ENCODE data around the gene IFNA16.
A peak's percentile ranks its signal among the peaks of the same experiment; 100 is the strongest.
"Not testable (repeated sequence)": the region's sequence is repeated elsewhere in the genome, so short reads cannot be mapped to it uniquely, and the experiment has no call there.

IFNA16 gene

DNA sequence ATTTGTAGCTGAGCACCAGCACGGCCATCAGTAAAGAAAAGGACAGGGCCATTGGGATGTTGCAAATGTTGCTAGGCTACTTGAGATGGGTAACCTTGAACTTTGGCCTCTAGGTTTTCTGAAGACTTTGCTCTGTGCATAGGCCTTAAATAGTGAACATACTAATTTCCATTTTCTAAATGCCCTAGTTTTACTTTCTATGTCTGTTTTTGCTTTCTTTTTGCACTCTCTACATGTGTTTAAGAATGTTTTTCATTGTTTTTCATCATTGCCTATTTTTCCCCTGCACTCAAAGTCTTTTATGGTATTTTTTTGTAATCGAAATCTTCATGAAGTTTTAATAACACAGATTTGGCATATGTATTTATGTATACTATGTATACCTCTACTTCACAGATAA lies 11.0 kb upstream of the IFNA16 start, which contains the start of gene IFNA17:
IFNA17 (minus strand) TSS at position 101 of the 400 bp plus-strand sequence; CDS start at position 52, 49 bp downstream.
- Histone ChIP-seq H3K27me3 (replicated peaks) (no peaks in the 10 kb centered on the region), H3K4me3 (ENCODE audit: low read depth, low read length) (no peak within 1 kb of the TSS), H3K36me3 (replicated peaks) (no peaks in the 10 kb centered on the region), H3K27ac (no peak within 1 kb of the TSS)
- in situ Hi-C loops (cut with HindIII; ENCODE audit: low pct_ligation_motif_present, low sequenced_read_pairs): no loop called here
- DNase-seq: no peak
- TF ChIP-seq, protein P1, sequence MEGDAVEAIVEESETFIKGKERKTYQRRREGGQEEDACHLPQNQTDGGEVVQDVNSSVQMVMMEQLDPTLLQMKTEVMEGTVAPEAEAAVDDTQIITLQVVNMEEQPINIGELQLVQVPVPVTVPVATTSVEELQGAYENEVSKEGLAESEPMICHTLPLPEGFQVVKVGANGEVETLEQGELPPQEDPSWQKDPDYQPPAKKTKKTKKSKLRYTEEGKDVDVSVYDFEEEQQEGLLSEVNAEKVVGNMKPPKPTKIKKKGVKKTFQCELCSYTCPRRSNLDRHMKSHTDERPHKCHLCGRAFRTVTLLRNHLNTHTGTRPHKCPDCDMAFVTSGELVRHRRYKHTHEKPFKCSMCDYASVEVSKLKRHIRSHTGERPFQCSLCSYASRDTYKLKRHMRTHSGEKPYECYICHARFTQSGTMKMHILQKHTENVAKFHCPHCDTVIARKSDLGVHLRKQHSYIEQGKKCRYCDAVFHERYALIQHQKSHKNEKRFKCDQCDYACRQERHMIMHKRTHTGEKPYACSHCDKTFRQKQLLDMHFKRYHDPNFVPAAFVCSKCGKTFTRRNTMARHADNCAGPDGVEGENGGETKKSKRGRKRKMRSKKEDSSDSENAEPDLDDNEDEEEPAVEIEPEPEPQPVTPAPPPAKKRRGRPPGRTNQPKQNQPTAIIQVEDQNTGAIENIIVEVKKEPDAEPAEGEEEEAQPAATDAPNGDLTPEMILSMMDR (IDR thresholded peaks at IDR 0.05; ENCODE audit: low read depth, low read length, missing control alignments): no peak

GRCh38 chr9:21213411-21214326 lies 3.4 kb downstream of the IFNA16 start:
- TF ChIP-seq, protein P1 (IDR thresholded peaks at IDR 0.05; ENCODE audit: low read depth, low read length, missing control alignments): peak; percentile 67
- H3K4me3 ChIP-seq (ENCODE audit: low read depth, low read length); DNase-seq; H3K27me3 ChIP-seq (replicated peaks); in situ Hi-C loops (cut with HindIII; ENCODE audit: low pct_ligation_motif_present, low sequenced_read_pairs); H3K27ac ChIP-seq; H3K36me3 ChIP-seq (replicated peaks): not testable (repeated sequence)

DNA sequence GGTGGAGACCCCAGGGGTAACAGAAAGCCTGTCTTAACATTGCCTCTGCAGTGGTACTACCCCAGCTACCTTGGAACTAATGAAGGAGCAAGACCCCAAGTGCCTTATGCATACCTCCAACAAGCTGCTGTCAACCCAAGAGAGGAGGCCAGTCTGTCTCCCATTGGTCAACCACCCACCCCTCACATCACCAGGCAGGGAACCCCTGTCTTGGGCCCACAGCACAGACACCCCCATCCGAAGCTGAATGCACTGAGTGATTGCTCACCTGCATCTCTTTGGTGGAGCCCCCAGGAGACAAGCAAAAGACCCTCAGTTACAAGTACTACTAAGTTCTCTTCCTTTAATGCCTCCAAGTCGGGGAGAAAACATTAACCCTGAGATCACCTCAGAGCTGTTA lies 5.0 kb downstream of the IFNA16 start:
- H3K4me3 ChIP-seq (ENCODE audit: low read depth, low read length); DNase-seq; in situ Hi-C loops (cut with HindIII; ENCODE audit: low pct_ligation_motif_present, low sequenced_read_pairs); H3K27me3 ChIP-seq (replicated peaks); H3K36me3 ChIP-seq (replicated peaks); H3K27ac ChIP-seq: not testable (repeated sequence)

- H3K36me3 ChIP-seq (replicated peaks); H3K4me3 ChIP-seq (ENCODE audit: low read depth, low read length); in situ Hi-C loops (cut with HindIII; ENCODE audit: low pct_ligation_motif_present, low sequenced_read_pairs); H3K27ac ChIP-seq; H3K27me3 ChIP-seq (replicated peaks); DNase-seq: not testable (repeated sequence)
Observed at GRCh38 chr9:21210782-21211181, 6.3 kb downstream of the IFNA16 start.

DNA sequence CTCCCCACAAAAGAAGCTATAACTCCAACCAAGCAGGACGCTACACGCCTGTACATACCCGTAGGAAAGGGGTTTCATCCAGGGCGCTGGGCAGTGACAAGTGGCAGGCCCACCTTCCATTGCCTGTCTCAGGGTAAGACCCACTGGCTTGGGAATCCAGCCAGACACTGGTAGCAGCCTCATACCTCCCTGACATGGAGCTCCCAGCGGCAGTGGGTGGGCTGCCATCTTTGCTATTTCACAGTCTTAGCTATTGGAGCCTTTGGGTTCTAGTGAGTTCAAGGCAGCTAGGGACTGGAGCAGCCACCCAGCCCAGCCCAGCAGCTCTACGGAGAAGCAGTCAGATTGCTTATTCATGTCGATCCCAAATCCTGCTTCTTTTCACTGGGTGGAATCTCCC lies 6.8 kb downstream of the IFNA16 start:
- H3K27ac ChIP-seq: no peak overlapping the region
- H3K27me3 ChIP-seq (replicated peaks): no peaks in the 10 kb centered on the region
- H3K36me3 ChIP-seq (replicated peaks): no peaks in the 10 kb centered on the region
- no peak for DNase-seq
- TF ChIP-seq, protein P1 (IDR thresholded peaks at IDR 0.05; ENCODE audit: low read depth, low read length, missing control alignments): no peak
- H3K4me3 ChIP-seq (ENCODE audit: low read depth, low read length): no peak overlapping the region
- in situ Hi-C loops (cut with HindIII; ENCODE audit: low pct_ligation_motif_present, low sequenced_read_pairs): no loop called here

GRCh38 chr9:21207043-21207442 lies 10.1 kb downstream of the IFNA16 start, which contains the start of gene IFNA10:
Gene IFNA10, minus strand, starts transcription at chr9:21207143. Its CDS starts 46 bp downstream, at chr9:21207097.
- H3K4me3 ChIP-seq (ENCODE audit: low read depth, low read length); DNase-seq; H3K36me3 ChIP-seq (replicated peaks); in situ Hi-C loops (cut with HindIII; ENCODE audit: low pct_ligation_motif_present, low sequenced_read_pairs); H3K27ac ChIP-seq; H3K27me3 ChIP-seq (replicated peaks): not testable (repeated sequence)

DNA sequence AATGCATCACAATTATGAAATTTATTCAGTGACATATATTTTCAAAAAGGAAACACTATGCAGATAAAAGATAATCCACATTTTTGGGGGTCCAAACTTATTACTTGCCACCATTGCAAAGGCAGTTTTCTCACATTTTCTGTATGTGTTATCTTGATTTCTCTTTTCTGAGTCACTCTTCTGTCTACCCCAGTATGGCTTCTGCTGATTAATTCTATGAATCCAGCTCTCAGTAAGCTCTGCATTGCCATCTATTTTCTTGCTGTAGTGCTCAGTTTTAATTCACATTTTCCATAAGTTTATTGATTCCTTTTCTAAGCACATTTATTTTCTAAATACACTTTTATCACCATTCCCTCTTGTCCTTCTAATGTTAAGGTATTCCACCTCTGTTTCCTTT lies 11.9 kb downstream of the IFNA16 start:
- H3K36me3 ChIP-seq (replicated peaks): no peaks in the 10 kb centered on the region
- no peak overlapping the region for H3K27ac ChIP-seq
- H3K4me3 ChIP-seq (ENCODE audit: low read depth, low read length): no peak overlapping the region
- in situ Hi-C loops (cut with HindIII; ENCODE audit: low pct_ligation_motif_present, low sequenced_read_pairs): no loop called here
- no peak for DNase-seq
- TF ChIP-seq, protein P1 (IDR thresholded peaks at IDR 0.05; ENCODE audit: low read depth, low read length, missing control alignments): no peak
- H3K27me3 ChIP-seq (replicated peaks): no peaks in the 10 kb centered on the region

DNA sequence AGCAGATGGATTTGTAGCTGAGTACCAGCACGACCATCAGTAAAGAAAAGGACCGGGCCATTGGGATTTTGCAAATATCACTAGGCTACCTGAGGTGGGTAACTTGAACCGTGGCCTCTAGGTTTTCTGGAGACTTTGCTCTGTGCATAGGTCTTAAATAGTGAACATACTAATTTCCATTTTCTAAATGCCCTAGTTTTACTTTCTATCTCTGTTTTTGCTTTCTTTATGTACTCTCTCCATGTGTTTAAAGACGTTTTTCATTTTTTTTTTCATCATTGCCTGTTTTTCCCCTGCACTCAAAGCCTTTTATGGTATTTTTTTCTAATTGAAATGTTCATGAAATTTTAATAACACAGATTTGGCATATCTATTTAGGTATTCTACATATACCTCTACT lies 15.0 kb downstream of the IFNA16 start, which contains the start of gene IFNA7:
IFNA7 (minus strand) TSS at position 101 of the 400 bp plus-strand sequence; CDS start at position 61, 40 bp downstream.
- H3K27me3 ChIP-seq (replicated peaks); in situ Hi-C loops (cut with HindIII; ENCODE audit: low pct_ligation_motif_present, low sequenced_read_pairs); DNase-seq; H3K27ac ChIP-seq; H3K4me3 ChIP-seq (ENCODE audit: low read depth, low read length); H3K36me3 ChIP-seq (replicated peaks): not testable (repeated sequence)
